Fibroblast of lung (primary cell): ENCODE results near the gene DAD1. TPM values are rescaled to one million over a fixed set of nuclear protein-coding genes. Genes with fewer than 3 reads are reported as not detected.

Experiments used
- DNase-seq, 2 donors: peaks; one replicate each; pipeline versions ENCODE4 v3.0.0 to v3.0.0-alpha.2; 2010; ENCODE audit warnings: low read depth in 2 of 2
- H2AFZ ChIP-seq: 2 replicates; pipeline ENCODE4 v1.5.1; 2012; ENCODE audit warnings: low read length, control low read depth, inconsistent platforms
- H3K27ac ChIP-seq: 2 replicates; pipeline ENCODE4 v1.5.1; 2011; ENCODE audit warnings: low read length, control low read depth; ENCODE audit not compliant: insufficient read depth
- H3K27me3 ChIP-seq: 2 replicates; pipeline ENCODE4 v1.5.1; 2011; ENCODE audit warnings: mild to moderate bottlenecking, low read length; ENCODE audit not compliant: control insufficient read depth, insufficient read depth
- H3K36me3 ChIP-seq: 2 replicates; pipeline ENCODE4 v1.5.1; 2011; ENCODE audit warnings: low read length; ENCODE audit not compliant: control insufficient read depth, insufficient read depth
- H3K4me1 ChIP-seq: 2 replicates; pipeline ENCODE4 v1.5.1; 2011; ENCODE audit warnings: low read length; ENCODE audit not compliant: control insufficient read depth, insufficient read depth; ENCODE audit errors: extremely low read depth
- H3K4me2 ChIP-seq: 2 replicates; pipeline ENCODE4 v1.5.1; 2011; ENCODE audit warnings: low read length, control low read depth; ENCODE audit not compliant: insufficient read depth; ENCODE audit errors: extremely low read depth
- H3K4me3 ChIP-seq, 4 experiments: fragments of 200-600 bp in 1 of 4; sonication (generic) in 1 of 4; replicated peaks in 1 of 4; 2 replicates each; pipeline ENCODE4 v1.5.1; 2011 to 2016; ENCODE audit warnings: low read length in 4 of 4, low read depth in 3 of 4, mild to moderate bottlenecking in 3 of 4, control low read depth in 2 of 4, inconsistent platforms in 1 of 4, mixed read lengths in 1 of 4; ENCODE audit not compliant: insufficient read depth in 1 of 4; ENCODE audit errors: control extremely low read depth in 1 of 4
- H3K79me2 ChIP-seq: 2 replicates; pipeline ENCODE4 v1.5.1; 2012; ENCODE audit warnings: mild to moderate bottlenecking, low read length, inconsistent platforms; ENCODE audit not compliant: control insufficient read depth, insufficient read depth
- H3K9ac ChIP-seq: 2 replicates; pipeline ENCODE4 v1.5.1; 2011; ENCODE audit warnings: mild to moderate bottlenecking, low read length, control low read depth; ENCODE audit not compliant: insufficient read depth
- H3K9me3 ChIP-seq: 2 replicates; pipeline ENCODE4 v1.5.1; 2012; ENCODE audit warnings: low read depth, low read length; ENCODE audit not compliant: control insufficient read depth, insufficient read depth
- H4K20me1 ChIP-seq: 2 replicates; pipeline ENCODE4 v1.5.1; 2011; ENCODE audit warnings: low read length; ENCODE audit not compliant: control insufficient read depth, insufficient read depth; ENCODE audit errors: extremely low read depth
- EZH2 ChIP-seq: IDR thresholded peaks from 2 replicates; pipeline ENCODE4 v1.5.1; 2012; ENCODE audit warnings: low read length, control low read depth, mild to moderate bottlenecking; ENCODE audit errors: missing control alignments
- polyA plus RNA-seq, 2 donors: library from polyadenylated mRNA; depleted of rRNA in 1 of 2; stranded (reverse) in 1 of 2; unstranded in 1 of 2; fragments of >200 nt; gene quantifications; 2 replicates each; pipeline ENCODE4 v1.2.1, GENCODE V29; 2011 to 2012; ENCODE audit warnings: missing spikeins in 1 of 2
- total RNA-seq: library from RNA; depleted of rRNA; stranded (reverse); fragments of >200 nt; gene quantifications from 2 replicates; pipeline ENCODE4 v1.2.1, GENCODE V29; 2014
- TF ChIP-seq, protein P1 (sequence below), 2 donors: IDR thresholded peaks in 1 of 2; conservative IDR thresholded peaks in 1 of 2; 1 replicate in 1 of 2; 2 replicates in 1 of 2; pipeline ENCODE4 v1.5.1; 2011 to 2012; ENCODE audit warnings: low read length in 2 of 2, control low read depth in 1 of 2, inconsistent platforms in 1 of 2, low read depth in 1 of 2, mild to moderate bottlenecking in 1 of 2

Gene DAD1
- total and polyA plus RNA-seq, 2 donors (not counting 1 experiment from before 2014, with no cell fraction given), result 249 to 623 TPM

DNA sequence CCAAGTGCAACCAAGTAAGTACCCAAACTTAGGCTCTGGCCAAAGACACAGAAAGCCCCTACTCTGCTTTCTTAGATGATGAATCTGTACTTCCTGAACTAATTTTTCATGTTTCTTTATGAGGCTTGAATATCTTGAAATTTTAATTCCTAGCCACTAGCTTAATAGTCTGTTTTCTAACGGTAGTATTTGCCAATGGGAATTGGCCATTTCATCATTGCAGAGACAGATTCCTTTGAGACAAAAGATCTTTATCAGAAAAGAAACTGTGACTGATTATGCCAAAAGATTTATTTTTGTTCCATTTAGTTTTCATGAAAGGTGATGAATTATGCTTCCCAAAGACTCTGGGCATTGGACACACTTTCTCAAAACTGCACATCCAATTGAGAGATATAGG, 48.7 kb downstream of the DAD1 start:
- Histone ChIP-seq H3K4me2 (no peak overlapping the region), H3K79me2 (no peaks in the 10 kb centered on the region), H3K4me1 (peaks cover 9% of the 10 kb centered on the region), H3K4me3 (no peak overlapping the region), H4K20me1 (no peaks in the 10 kb centered on the region), H2AFZ (no peak overlapping the region), H3K9me3 (no peaks in the 10 kb centered on the region), H3K9ac (no peak overlapping the region), H3K27ac (no peak overlapping the region), H3K36me3 (no peaks in the 10 kb centered on the region), H3K27me3 (no peaks in the 10 kb centered on the region)
- TF ChIP-seq, protein P1, sequence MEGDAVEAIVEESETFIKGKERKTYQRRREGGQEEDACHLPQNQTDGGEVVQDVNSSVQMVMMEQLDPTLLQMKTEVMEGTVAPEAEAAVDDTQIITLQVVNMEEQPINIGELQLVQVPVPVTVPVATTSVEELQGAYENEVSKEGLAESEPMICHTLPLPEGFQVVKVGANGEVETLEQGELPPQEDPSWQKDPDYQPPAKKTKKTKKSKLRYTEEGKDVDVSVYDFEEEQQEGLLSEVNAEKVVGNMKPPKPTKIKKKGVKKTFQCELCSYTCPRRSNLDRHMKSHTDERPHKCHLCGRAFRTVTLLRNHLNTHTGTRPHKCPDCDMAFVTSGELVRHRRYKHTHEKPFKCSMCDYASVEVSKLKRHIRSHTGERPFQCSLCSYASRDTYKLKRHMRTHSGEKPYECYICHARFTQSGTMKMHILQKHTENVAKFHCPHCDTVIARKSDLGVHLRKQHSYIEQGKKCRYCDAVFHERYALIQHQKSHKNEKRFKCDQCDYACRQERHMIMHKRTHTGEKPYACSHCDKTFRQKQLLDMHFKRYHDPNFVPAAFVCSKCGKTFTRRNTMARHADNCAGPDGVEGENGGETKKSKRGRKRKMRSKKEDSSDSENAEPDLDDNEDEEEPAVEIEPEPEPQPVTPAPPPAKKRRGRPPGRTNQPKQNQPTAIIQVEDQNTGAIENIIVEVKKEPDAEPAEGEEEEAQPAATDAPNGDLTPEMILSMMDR (conservative IDR thresholded peaks at IDR 0.05 in 1 of 2, IDR thresholded peaks at IDR 0.05 in 1 of 2; ENCODE audit: low read depth in 1 of 2, low read length in 2 of 2), result no peak
- peak in 1 of 2 donors; percentile 40 for DNase-seq

DNA sequence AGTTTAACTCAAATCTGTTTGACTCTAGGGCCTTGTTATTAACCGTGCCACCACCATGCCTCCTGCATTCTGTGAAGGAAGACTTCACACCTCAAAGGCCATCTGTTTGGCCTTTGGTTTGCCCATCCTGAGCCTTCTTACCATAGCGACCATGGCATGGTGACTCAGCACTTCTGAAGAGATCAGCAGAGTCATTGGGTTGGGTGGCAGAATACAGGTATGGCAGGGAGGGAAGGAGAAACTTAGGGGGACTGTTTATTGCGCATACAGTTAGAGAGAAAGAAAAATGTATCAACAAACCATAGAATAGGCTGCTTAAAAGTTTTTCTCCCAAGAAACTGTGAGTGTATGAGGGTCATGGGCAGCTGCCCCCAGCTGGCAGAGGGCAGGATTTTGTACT, 49.2 kb downstream of the DAD1 start:
- no peaks in the 10 kb centered on the region for H3K79me2 ChIP-seq
- TF ChIP-seq EZH2, result no peak
- TF ChIP-seq, protein P1 (conservative IDR thresholded peaks at IDR 0.05 in 1 of 2, IDR thresholded peaks at IDR 0.05 in 1 of 2; ENCODE audit: low read depth in 1 of 2, low read length in 2 of 2), result no peak
- H3K9ac ChIP-seq, result no peak overlapping the region
- H3K9me3 ChIP-seq, result no peaks in the 10 kb centered on the region
- no peak overlapping the region for H3K27ac ChIP-seq
- no peak overlapping the region for H3K4me2 ChIP-seq
- no peaks in the 10 kb centered on the region for H3K36me3 ChIP-seq
- no peaks in the 10 kb centered on the region for H3K27me3 ChIP-seq
- peaks cover 9% of the 10 kb centered on the region for H3K4me1 ChIP-seq
- no peaks in the 10 kb centered on the region for H4K20me1 ChIP-seq
- DNase-seq, result no peak
- H2AFZ ChIP-seq, result no peak overlapping the region
- H3K4me3 ChIP-seq, result no peak overlapping the region

DNA sequence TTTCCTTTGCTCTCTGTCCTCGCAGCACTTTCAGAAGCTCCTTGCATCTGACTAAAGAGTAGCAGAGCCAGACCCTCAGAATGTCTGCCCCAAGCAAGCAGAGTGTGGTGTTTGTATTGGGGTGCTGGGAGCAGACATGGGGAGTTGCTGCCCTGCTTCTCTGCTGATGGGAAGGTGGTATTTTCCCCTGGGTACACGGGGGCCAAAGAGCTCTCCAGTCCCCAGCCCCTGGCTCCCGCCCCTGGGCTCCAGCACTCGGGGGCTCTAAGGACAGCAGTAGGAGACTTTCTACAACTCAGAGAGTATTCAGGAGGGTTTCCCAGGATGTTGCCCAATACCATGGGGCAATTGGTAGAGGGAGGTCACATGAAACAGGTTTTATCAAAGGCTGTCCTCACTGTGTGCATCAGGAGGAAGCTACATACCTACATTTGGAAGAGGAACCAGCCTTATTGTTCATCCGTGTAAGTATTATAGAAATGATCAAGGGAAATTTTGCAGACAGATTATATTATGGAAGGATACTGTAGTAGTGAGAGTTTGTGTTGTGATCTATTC, 50.3 kb downstream of the DAD1 start:
- no peak overlapping the region for H3K9ac ChIP-seq
- TF ChIP-seq EZH2, result no peak
- TF ChIP-seq, protein P1 (conservative IDR thresholded peaks at IDR 0.05 in 1 of 2, IDR thresholded peaks at IDR 0.05 in 1 of 2; ENCODE audit: low read depth in 1 of 2, low read length in 2 of 2), result no peak
- H3K4me2 ChIP-seq, result no peak overlapping the region
- H3K4me3 ChIP-seq, result no peak overlapping the region
- DNase-seq, result no peak
- no peaks in the 10 kb centered on the region for H3K9me3 ChIP-seq
- no peak overlapping the region for H3K27ac ChIP-seq
- H4K20me1 ChIP-seq, result no peaks in the 10 kb centered on the region
- H3K36me3 ChIP-seq, result no peaks in the 10 kb centered on the region
- H2AFZ ChIP-seq, result no peak overlapping the region
- H3K79me2 ChIP-seq, result no peaks in the 10 kb centered on the region
- H3K27me3 ChIP-seq, result no peaks in the 10 kb centered on the region
- H3K4me1 ChIP-seq, result peaks cover 9% of the 10 kb centered on the region
